Activated T-cell treated with anti-CD3 and anti-CD28 coated beads for 48 hours (primary cell): Measurements from ENCODE around the gene DNAJC9.
"Not testable (repeated sequence)": the region's sequence is repeated elsewhere in the genome, so short reads cannot be mapped to it uniquely, and the experiment has no call there.

Experiments used
- DNase-seq: peaks from one replicate; pipeline ENCODE4 v3.0.0-alpha.2; 2020; ENCODE audit warnings: low read depth

The DNAJC9 gene, protein sequence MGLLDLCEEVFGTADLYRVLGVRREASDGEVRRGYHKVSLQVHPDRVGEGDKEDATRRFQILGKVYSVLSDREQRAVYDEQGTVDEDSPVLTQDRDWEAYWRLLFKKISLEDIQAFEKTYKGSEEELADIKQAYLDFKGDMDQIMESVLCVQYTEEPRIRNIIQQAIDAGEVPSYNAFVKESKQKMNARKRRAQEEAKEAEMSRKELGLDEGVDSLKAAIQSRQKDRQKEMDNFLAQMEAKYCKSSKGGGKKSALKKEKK

GRCh38 chr10:73246646-73247508, at the start of gene DNAJC9:
DNAJC9 (minus strand) TSS chr10:73247255; CDS start chr10:73247189, 66 bp downstream.
- DNase-seq = peak; percentile 99

DNA sequence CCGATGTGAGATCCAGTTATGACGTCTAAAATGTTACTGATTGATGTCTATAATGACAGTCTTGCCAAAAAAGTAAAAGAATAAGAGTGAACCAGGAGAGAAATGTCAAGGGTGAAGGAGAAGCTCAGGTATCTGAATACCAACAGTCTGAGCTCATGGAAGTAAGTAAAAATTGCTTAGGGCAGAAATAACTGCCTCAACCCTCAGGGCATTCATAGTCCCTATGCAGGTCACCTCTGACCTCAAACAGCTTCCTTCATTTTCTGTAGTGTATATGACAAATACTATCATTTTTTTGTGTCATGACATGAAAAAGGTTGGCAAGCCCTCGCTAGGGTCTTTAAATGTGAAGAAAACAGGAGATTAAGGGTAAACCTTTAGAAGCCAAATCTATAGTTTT, 46.4 kb upstream of the DNAJC9 start:
- DNase-seq = no peak

GRCh38 chr10:73289958-73290357, 42.9 kb upstream of the DNAJC9 start:
- no peak for DNase-seq

- DNase-seq = no peak
These were observed 40.4 kb upstream of the DNAJC9 start for GRCh38 chr10:73287441-73287840.

GRCh38 chr10:73281097-73281496, 34.0 kb upstream of the DNAJC9 start:
- no peak for DNase-seq

DNA sequence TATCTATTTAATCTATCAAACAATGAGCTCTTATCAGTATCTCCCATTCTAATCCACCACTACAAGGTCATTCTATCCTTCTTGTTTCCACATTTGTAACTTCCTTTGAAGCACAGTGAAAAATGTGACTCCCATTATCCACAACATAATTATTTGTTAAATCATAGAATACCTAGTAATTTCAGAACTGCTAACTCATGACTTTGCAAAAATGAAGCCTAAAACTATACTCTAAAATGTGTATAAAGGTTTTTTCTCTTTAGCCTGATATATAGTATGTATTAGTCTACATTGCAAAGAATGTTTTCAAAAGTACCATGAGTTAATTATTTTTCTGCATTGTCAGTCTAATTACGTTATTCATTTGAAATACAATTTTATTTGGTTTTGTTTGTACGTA, 17.4 kb upstream of the DNAJC9 start:
- DNase-seq = no peak

DNA sequence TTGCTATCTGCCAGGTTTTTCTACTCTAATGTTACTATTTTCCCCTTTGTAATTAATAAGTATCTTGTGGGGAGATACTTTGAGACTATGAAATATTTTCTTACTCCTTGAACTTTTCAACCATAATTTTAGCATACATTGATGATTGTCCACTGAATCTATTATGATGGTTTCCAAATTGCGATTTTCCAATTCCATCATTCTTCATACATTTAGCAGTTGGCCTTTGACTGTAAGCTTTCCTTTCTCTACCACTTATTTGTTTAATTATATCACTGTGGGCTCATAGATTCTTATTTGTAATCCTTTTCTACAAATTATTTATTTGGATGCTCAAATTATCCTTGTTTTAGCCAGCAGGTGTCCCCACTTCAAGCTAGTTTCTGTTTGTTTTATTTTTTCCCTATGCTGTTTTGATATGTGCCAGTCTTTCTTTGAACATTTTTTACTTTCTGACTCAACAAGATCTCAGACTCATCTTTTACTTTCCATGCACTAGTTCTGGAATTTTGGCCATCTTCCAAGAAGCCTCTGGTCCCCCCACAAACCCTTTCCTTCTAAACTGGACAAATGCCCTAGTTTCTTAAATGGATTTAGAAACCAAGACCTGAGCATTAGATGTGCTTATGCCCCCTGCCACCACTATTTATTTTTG, 16.8 kb upstream of the DNAJC9 start:
- DNase-seq = no peak

DNA sequence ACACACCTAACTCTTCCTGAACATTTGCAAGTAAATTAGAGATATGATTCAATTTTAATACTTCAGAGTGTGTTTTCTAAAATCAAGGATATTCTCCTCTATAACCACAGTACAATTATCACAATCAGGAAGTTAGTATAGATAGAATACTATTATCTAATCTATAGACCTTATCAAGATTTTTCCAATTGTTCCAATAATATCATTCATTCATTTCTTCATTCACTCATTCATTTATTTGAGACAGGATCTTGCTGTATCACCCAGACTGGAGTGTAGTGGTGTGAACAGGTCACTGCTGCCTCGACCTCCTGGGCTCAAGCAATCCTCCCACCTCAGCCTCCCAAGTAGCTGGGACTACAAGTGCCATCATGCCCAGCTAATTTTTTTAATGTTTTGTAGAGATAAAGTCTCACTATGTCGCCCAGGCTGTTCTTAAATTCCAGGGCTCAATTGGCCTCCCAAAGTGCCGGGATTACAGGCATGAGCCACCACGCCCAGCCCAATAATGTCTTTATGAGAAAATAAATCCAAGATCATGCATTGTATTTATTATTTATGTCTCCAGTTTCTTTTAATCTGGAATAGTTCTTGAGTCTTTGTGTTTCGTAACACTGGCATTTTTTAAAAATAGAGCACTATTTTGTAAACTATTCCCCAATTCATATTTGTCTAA, 16.0 kb upstream of the DNAJC9 start:
- no peak for DNase-seq

- DNase-seq = no peak
These were observed 15.2 kb upstream of the DNAJC9 start for GRCh38 chr10:73262105-73262730.

- DNase-seq = no peak
These were observed 14.4 kb upstream of the DNAJC9 start for GRCh38 chr10:73261362-73261995.

DNA sequence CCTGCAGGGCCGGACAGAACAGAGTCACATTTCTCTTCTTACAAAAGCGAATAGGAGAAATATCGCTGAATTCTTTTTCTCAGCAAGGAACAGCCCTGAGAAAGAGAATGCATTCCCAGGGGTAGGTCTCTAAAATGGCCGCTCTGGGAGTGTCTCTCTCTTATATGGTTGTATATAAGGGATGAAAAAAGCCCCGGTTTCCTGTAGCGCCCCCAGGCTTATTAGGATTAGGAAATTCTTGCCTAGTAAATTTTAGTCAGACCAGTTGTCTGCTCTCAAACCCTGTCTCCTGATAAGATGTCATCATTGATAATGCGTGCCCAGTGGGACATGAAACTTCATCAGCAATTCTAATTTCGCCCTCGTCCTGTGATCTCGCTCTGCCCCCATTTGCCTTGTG, 11.6 kb upstream of the DNAJC9 start:
- not testable (repeated sequence) for DNase-seq

DNA sequence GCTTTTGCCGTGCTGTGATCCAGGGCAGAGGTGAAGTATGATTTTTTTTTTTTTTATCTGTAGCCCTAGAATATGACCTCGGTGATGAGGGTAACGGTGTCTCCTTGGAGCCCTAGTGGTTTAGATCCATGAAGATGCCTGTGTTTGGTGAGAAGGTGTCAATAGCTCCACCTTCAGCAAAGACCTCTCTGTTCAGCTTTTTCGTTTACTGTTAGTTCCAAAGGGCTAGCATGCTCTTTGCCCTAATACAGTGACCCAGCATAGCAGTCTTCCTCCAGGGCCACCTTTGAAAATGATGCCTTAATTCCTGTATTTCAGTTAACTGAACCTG, 6.1 kb upstream of the DNAJC9 start:
- DNase-seq = no peak

- DNase-seq = peak; percentile 85
These were observed 5.6 kb upstream of the DNAJC9 start, which contains the start of gene MRPS16 for GRCh38 chr10:73252445-73253224. MRPS16 (minus strand) TSS chr10:73252644; CDS start chr10:73252482, 162 bp downstream.

GRCh38 chr10:73251683-73252444, 4.8 kb upstream of the DNAJC9 start:
- DNase-seq = no peak

GRCh38 chr10:73248259-73248724, 1.2 kb upstream of the DNAJC9 start:
- no peak for DNase-seq

- no peak for DNase-seq
These were observed 629 bp upstream of the DNAJC9 start for GRCh38 chr10:73247509-73248258.

DNA sequence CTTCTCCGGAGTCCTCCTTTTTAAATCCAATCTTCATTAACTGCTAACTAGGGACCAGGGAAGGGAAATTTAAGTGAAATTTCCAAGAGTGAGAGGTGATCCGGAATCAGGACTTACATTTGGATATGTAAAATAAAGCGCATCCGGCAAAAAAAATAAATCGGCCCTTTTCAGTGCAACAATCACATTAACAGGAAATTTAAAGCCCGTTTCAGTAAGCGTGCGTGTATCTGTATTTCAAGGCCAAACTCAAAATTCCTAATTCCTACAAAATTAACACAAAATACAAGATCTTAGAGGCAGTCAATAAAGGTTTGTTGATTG, 771 bp downstream of the DNAJC9 start:
- no peak for DNase-seq

GRCh38 chr10:73244866-73245477, 2.1 kb downstream of the DNAJC9 start:
- DNase-seq = no peak

DNA sequence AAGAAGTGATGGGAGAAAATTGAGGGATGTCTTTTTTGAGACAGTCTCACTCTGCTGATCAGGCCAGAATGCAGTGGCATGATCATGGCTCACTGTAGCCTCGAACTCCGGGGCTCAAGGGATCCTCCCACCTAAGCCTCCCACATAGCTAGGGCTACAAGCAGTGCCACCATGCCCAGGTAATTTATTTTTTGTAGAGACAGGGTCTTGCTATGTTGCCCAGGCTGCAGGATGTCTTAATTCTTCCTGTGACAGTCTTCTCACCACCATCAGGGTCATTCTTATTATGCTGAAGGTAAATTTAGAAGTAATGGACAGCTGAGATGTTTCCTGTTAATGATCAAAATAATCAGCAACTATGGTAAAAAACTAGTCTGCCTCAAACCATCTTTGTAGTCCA, 7.1 kb downstream of the DNAJC9 start:
- no peak for DNase-seq
